ENCODE data around the gene CENPQ. TPM values are rescaled to one million over a fixed set of nuclear protein-coding genes. Genes with fewer than 3 reads are reported as not detected.

Gene CENPQ
- total RNA-seq, 1 donor from 2014 or later: 5.1 TPM

DNA sequence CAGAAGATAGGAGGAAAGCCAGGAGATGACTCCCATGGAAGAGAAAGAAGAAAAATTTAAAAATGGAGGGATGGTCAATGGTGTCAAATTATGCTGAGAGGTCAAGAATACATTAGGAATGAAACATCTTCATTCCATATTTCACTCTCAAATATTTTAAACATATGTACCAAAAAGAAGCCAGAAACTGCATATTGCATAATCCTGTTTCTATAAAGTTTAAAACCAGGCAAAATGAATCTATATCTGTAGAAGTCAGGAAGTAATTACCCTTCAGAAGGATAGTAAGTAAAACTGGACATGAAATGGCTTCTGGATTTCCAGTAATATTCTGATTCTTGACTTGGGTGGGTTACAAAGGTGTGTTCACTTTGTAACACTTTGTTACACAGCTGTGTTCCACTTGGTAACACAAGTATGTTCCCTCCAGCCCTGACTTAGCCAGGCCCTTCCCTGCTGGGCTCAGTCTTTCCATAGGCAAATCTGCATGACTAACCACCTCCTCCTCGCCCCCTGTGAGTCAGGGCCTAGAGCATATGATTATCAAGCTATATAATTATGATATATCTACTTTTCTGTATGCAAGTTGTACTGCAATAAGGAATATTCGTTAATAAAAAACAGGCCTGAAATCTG is 67.1 kb downstream of the CENPQ start:
- no peak for DNase-seq
- ATAC-seq (ENCODE audit: poor library complexity): no peak
- intact Hi-C loops (cut with DNase I): no loop called here

DNA sequence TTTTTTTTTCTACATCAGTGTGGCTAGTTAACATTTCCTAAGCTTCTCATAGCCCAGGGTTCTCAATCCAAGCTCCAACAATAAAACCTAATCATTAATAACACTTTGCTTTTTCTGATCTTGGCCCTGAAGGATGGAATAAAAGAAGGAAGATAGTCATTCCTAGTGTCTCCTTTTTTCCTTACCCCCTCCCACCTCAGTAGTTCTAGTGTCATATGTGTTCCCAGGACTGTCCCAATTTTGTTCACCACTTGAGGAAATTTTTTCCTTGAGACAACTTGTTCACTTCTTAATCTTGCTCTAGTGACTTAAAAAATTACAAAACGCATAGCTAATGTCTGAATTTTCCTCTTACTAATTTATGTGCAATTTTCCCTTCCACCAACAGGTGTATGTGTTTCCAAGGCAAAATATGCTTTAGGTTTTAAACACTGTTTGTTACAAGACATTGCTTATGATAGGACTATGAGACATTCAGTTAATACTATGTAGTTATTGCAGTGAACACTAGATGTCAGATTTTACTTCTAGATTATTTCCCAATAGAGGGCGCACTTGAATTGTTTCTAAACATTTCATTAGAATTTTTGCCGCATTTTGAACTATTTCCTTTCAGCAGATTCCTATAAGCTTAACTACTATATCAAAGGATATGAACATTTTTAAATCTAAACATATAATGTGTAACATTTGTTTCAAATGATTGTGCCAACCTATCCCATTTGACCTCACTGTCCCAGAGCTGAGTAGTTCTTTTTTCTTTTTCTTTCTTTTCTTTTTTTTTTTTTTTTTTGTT is 68.8 kb downstream of the CENPQ start:
- ATAC-seq (ENCODE audit: poor library complexity) (peak; percentile 46), DNase-seq (no peak)
- intact Hi-C loops (cut with DNase I): no loop called here

DNA sequence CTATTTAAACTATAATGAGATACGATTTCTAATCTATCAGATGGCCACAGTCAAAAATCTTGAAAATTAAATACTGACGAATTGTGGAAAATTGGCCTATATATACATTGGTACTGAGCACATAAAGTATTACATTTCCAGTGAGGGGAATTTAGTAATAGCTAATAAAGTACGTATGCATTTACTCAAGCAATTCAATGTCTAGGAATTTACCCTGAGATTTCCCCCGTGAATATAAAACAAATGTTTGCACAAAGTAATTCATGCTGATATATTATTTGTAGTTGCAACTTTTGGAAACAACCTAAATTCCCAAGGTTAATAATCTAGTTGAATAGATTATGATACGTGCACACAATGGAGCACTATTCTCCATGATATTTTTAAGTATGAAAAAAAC is 72.6 kb downstream of the CENPQ start:
- ATAC-seq (ENCODE audit: poor library complexity) (no peak), DNase-seq (no peak)
- intact Hi-C loops (cut with DNase I): no loop called here

GRCh38 chr6:49539102-49539501 is 75.9 kb downstream of the CENPQ start:
- DNase-seq (no peak), ATAC-seq (ENCODE audit: poor library complexity) (no peak)
- intact Hi-C loops (cut with DNase I): no loop called here

DNA sequence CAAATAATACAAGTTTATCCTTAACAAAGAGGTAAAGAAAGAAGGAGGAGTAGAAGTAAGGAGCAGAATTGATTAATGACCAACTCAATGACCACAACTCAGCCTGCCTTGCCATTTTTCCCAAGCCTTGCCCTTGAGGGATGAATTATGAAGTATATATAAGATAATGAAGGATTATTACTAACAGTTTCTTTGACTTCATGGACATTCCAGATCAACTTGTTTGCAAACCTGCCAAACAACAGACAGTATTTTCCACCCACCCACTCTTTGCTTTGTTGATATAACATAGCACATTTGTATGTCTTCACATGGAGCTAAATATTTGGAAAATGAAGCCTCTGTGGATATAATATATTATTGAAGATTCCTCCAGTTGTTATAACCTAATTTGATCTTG is 77.4 kb downstream of the CENPQ start:
- no peak for ATAC-seq (ENCODE audit: poor library complexity)
- DNase-seq: no peak
- intact Hi-C loops (cut with DNase I): no loop called here

GRCh38 chr6:49541210-49541724 is 78.1 kb downstream of the CENPQ start:
- DNase-seq (no peak), ATAC-seq (ENCODE audit: poor library complexity) (no peak)
- intact Hi-C loops (cut with DNase I): no loop called here

- no peak for ATAC-seq (ENCODE audit: poor library complexity)
- intact Hi-C loops (cut with DNase I): no loop called here
- no peak for DNase-seq
Observed at GRCh38 chr6:49541936-49542335, 78.8 kb downstream of the CENPQ start.

Other genes with a start within 250 kb of the CENPQ start
- 33.9 TPM for gene MMUT, start 117 bp upstream of the CENPQ start, total RNA-seq
- gene GLYATL3, start 36.6 kb downstream of the CENPQ start, total RNA-seq: not detected
- gene C6orf141, start 87.3 kb downstream of the CENPQ start, total RNA-seq: not detected
- 0.62 TPM for gene RHAG, start 173.5 kb downstream of the CENPQ start, total RNA-seq

All from Right ventricle myocardium superior (tissue), 1 donor.